Measurements from ENCODE around the gene GNA15.

The GNA15 gene

GRCh38 chr19:3185461-3186159 lies 49.8 kb downstream of the GNA15 start, which contains the start of gene NCLN:
Gene NCLN (plus strand): TSS chr19:3185930. CDS start chr19:3186031, 101 bp downstream.
- Histone ChIP-seq H3K4me3 (ENCODE audit: low read depth in 1 of 2, low read length in 1 of 2) (peak within 1 kb of the TSS; percentile 72 to 96), H3K27ac (peak within 1 kb of the TSS; percentile 94), H3K36me3 (peaks cover 42% of the 10 kb centered on the region), H3K27me3 (no peaks in the 10 kb centered on the region), H3K9me3 (no peaks in the 10 kb centered on the region), H3K4me1 (ENCODE audit: control insufficient read depth in 1 of 2, insufficient read depth in 1 of 2, low read depth in 1 of 2, low read length in 1 of 2) (peaks cover 85 to 95% of the 10 kb centered on the region in 2 experiments)
- peak; percentile 39 for TF ChIP-seq CTCF (IDR thresholded peaks at IDR 0.05)

- Histone ChIP-seq H3K4me3 (ENCODE audit: low read depth in 1 of 2, low read length in 1 of 2) (peak overlapping the region; percentile 72 to 96), H3K4me1 (ENCODE audit: control insufficient read depth in 1 of 2, insufficient read depth in 1 of 2, low read depth in 1 of 2, low read length in 1 of 2) (peaks cover 92 to 95% of the 10 kb centered on the region in 2 experiments), H3K27me3 (no peaks in the 10 kb centered on the region), H3K9me3 (no peaks in the 10 kb centered on the region), H3K27ac (peak overlapping the region; percentile 94), H3K36me3 (peaks cover 36% of the 10 kb centered on the region)
- TF ChIP-seq CTCF (IDR thresholded peaks at IDR 0.05) = no peak
These were observed 50.4 kb downstream of the GNA15 start for GRCh38 chr19:3186160-3186688.

- peak overlapping the region; percentile 94 for H3K27ac ChIP-seq
- H3K9me3 ChIP-seq = no peaks in the 10 kb centered on the region
- peaks cover 92% of the 10 kb centered on the region in 2 experiments for H3K4me1 ChIP-seq (ENCODE audit: control insufficient read depth in 1 of 2, insufficient read depth in 1 of 2, low read depth in 1 of 2, low read length in 1 of 2)
- H3K27me3 ChIP-seq = no peaks in the 10 kb centered on the region
- peaks cover 27% of the 10 kb centered on the region for H3K36me3 ChIP-seq
- H3K4me3 ChIP-seq (ENCODE audit: low read depth in 1 of 2, low read length in 1 of 2) = peak overlapping the region; percentile 72 to 96
- TF ChIP-seq CTCF (IDR thresholded peaks at IDR 0.05) = no peak
These were observed 51.2 kb downstream of the GNA15 start for GRCh38 chr19:3186891-3187661.

- Histone ChIP-seq H3K27me3 (no peaks in the 10 kb centered on the region), H3K36me3 (peaks cover 21% of the 10 kb centered on the region), H3K4me3 (ENCODE audit: low read depth in 1 of 2, low read length in 1 of 2) (peak overlapping the region; percentile 72 to 96), H3K9me3 (no peaks in the 10 kb centered on the region), H3K4me1 (ENCODE audit: control insufficient read depth in 1 of 2, insufficient read depth in 1 of 2, low read depth in 1 of 2, low read length in 1 of 2) (peaks cover 84 to 88% of the 10 kb centered on the region in 2 experiments), H3K27ac (peak overlapping the region; percentile 94)
- TF ChIP-seq CTCF (IDR thresholded peaks at IDR 0.05) = no peak
These were observed 52.1 kb downstream of the GNA15 start for GRCh38 chr19:3187662-3188511.
